H9 (cell line): ENCODE results near the gene KRT8. TPM values are rescaled to one million over a fixed set of nuclear protein-coding genes. Genes with fewer than 3 reads are reported as not detected.

ENCODE experiments used
- DNase-seq: peaks from one replicate; pipeline ENCODE4 v3.0.0-alpha.2; 2017
- H2AFZ ChIP-seq: one replicate; pipeline ENCODE4 v1.6.1; 2013; ENCODE audit warnings: mild to moderate bottlenecking, low read length, control low read depth, moderate library complexity
- H2AK5ac ChIP-seq: 2 replicates; pipeline ENCODE4 v1.6.1; 2013; ENCODE audit warnings: low read length, control low read depth, mixed read lengths; ENCODE audit not compliant: insufficient read length
- H2BK120ac ChIP-seq: one replicate; pipeline ENCODE4 v1.6.1; 2013; ENCODE audit warnings: low read depth, mild to moderate bottlenecking, low read length, control low read depth, inconsistent platforms; ENCODE audit not compliant: poor library complexity, severe bottlenecking
- H2BK12ac ChIP-seq: 2 replicates; pipeline ENCODE4 v1.6.1; 2013; ENCODE audit warnings: low read length, control low read depth, mixed read lengths, low read depth; ENCODE audit not compliant: insufficient read length
- H2BK15ac ChIP-seq: 2 replicates; pipeline ENCODE4 v1.6.1; 2013; ENCODE audit warnings: low read depth, low read length, control low read depth
- H2BK20ac ChIP-seq: one replicate; pipeline ENCODE4 v1.6.1; 2013; ENCODE audit warnings: low read depth, mild to moderate bottlenecking, low read length, control low read depth, inconsistent platforms; ENCODE audit not compliant: poor library complexity, severe bottlenecking
- H2BK5ac ChIP-seq: 2 replicates; pipeline ENCODE4 v1.6.1; 2013; ENCODE audit warnings: low read length, control low read depth, mixed read lengths; ENCODE audit not compliant: insufficient read length
- H3K14ac ChIP-seq: 2 replicates; pipeline ENCODE4 v1.6.1; 2013; ENCODE audit warnings: low read length, control low read depth; ENCODE audit not compliant: insufficient read depth
- H3K18ac ChIP-seq: 2 replicates; pipeline ENCODE4 v1.6.1; 2013; ENCODE audit warnings: low read depth, mild to moderate bottlenecking, mixed read lengths, low read length, control low read depth; ENCODE audit not compliant: insufficient read length
- H3K23ac ChIP-seq: 2 replicates; pipeline ENCODE4 v1.6.1; 2013; ENCODE audit warnings: low read length, control low read depth, mixed read lengths, low read depth; ENCODE audit not compliant: insufficient read length
- H3K23me2 ChIP-seq: 2 replicates; pipeline ENCODE4 v1.6.1; 2013; ENCODE audit warnings: low read depth, mild to moderate bottlenecking, mixed read lengths, low read length, control low read depth; ENCODE audit not compliant: insufficient read length, poor library complexity, severe bottlenecking
- H3K27ac ChIP-seq: 2 replicates; pipeline ENCODE4 v1.5.1; 2013; ENCODE audit warnings: low read length, control low read depth, mixed read lengths, low read depth; ENCODE audit not compliant: insufficient read length
- H3K27me3 ChIP-seq: 2 replicates; pipeline ENCODE4 v1.6.1; 2013; ENCODE audit warnings: low read length, control low read depth, inconsistent platforms; ENCODE audit not compliant: insufficient read depth
- H3K4ac ChIP-seq: 2 replicates; pipeline ENCODE4 v1.6.1; 2013; ENCODE audit warnings: low read depth, mild to moderate bottlenecking, control low read depth, inconsistent platforms, low read length, moderate library complexity
- H3K4me1 ChIP-seq: 2 replicates; pipeline ENCODE4 v1.6.1; 2013; ENCODE audit warnings: low read length, control low read depth, inconsistent platforms; ENCODE audit not compliant: insufficient read depth
- H3K4me2 ChIP-seq: 2 replicates; pipeline ENCODE4 v1.6.1; 2013; ENCODE audit warnings: low read length, control low read depth, mixed read lengths; ENCODE audit not compliant: insufficient read length, insufficient read depth
- H3K56ac ChIP-seq: 2 replicates; pipeline ENCODE4 v1.6.1; 2013; ENCODE audit warnings: low read depth, mild to moderate bottlenecking, mixed read lengths, low read length, control low read depth; ENCODE audit not compliant: insufficient read length
- H3K79me1 ChIP-seq: 2 replicates; pipeline ENCODE4 v1.6.1; 2013; ENCODE audit warnings: low read depth, mild to moderate bottlenecking, moderate library complexity, low read length, control low read depth, inconsistent platforms; ENCODE audit not compliant: insufficient read depth, poor library complexity, severe bottlenecking
- H3K79me2 ChIP-seq: 2 replicates; pipeline ENCODE4 v1.6.1; 2013; ENCODE audit warnings: low read length, control low read depth, inconsistent platforms; ENCODE audit not compliant: insufficient read depth
- H3K9ac ChIP-seq: 2 replicates; pipeline ENCODE4 v1.6.1; 2013; ENCODE audit warnings: low read length, control low read depth, mixed read lengths; ENCODE audit not compliant: insufficient read length; ENCODE audit errors: extremely low read depth
- H3K9me3 ChIP-seq: one replicate; pipeline ENCODE4 v1.6.1; 2013; ENCODE audit warnings: low read depth, low read length, inconsistent platforms; ENCODE audit not compliant: control insufficient read depth
- H3T11ph ChIP-seq: one replicate; pipeline ENCODE4 v1.6.1; 2013; ENCODE audit warnings: mild to moderate bottlenecking, low read length, control low read depth, inconsistent platforms
- H4K20me1 ChIP-seq: one replicate; pipeline ENCODE4 v1.6.1; 2013; ENCODE audit not compliant: control insufficient read depth, insufficient read length, insufficient read depth
- H4K5ac ChIP-seq: 2 replicates; pipeline ENCODE4 v1.6.1; 2013; ENCODE audit warnings: low read depth, mild to moderate bottlenecking, mixed read lengths, low read length, control low read depth; ENCODE audit not compliant: insufficient read length
- H4K8ac ChIP-seq: replicated peaks from 2 replicates; pipeline ENCODE4 v1.6.1; 2013; ENCODE audit warnings: low read length, control low read depth, mixed read lengths, low read depth; ENCODE audit not compliant: insufficient read length
- H4K91ac ChIP-seq: 2 replicates; pipeline ENCODE4 v1.6.1; 2013; ENCODE audit warnings: low read depth, mild to moderate bottlenecking, moderate library complexity, mixed read lengths, low read length, control low read depth; ENCODE audit not compliant: insufficient read length
- H3K27ac Mint-ChIP-seq, 3 experiments: 2 replicates in 2 of 3; 3 replicates in 1 of 3; pipeline ENCODE4 v1.8.0; 2020 to 2021; ENCODE audit warnings: mixed read lengths in 3 of 3, mild to moderate bottlenecking in 1 of 3, moderate library complexity in 1 of 3
- H3K27me3 Mint-ChIP-seq: 2 replicates; pipeline ENCODE4 v1.8.0; 2021; ENCODE audit warnings: low read depth, mild to moderate bottlenecking, moderate library complexity, mixed read lengths
- H3K36me3 Mint-ChIP-seq, 3 experiments: 2 replicates in 2 of 3; 3 replicates in 1 of 3; pipeline ENCODE4 v1.8.0; 2020 to 2021; ENCODE audit warnings: low read depth in 3 of 3, mixed read lengths in 3 of 3; ENCODE audit not compliant: insufficient read depth in 1 of 3
- H3K4me1 Mint-ChIP-seq, 2 experiments: 2 replicates each; pipeline ENCODE4 v1.8.0; 2020; ENCODE audit warnings: mixed read lengths in 2 of 2
- H3K4me3 Mint-ChIP-seq, 2 experiments: 2 replicates in 1 of 2; 3 replicates in 1 of 2; pipeline ENCODE4 v1.8.0; 2020 to 2021; ENCODE audit warnings: mild to moderate bottlenecking in 2 of 2, mixed read lengths in 2 of 2, moderate library complexity in 1 of 2
- H3K9me3 Mint-ChIP-seq, 2 experiments: 2 replicates in 1 of 2; 3 replicates in 1 of 2; pipeline ENCODE4 v1.8.0; 2020; ENCODE audit warnings: mild to moderate bottlenecking in 2 of 2, mixed read lengths in 2 of 2, moderate library complexity in 1 of 2
- WGBS: extraction: QIAGEN DNeasy Blood & Tissue Kit; methylation state at CpG from one replicate; pipeline ENCODE4 v1.1.7; 2013; ENCODE audit warnings: missing lambda C conversion rate, low lambda C conversion rate, mixed read lengths; ENCODE audit not compliant: insufficient read length; ENCODE audit errors: extremely low coverage; 5-methylcytosine and 5-hydroxymethylcytosine counted together
- total RNA-seq: library from RNA; stranded (reverse); gene quantifications from 2 replicates; pipeline ENCODE4 v1.2.1, GENCODE V29; 2021
- TF ChIP-seq, protein P1 (sequence below): fragments of 200-600 bp; sonication (generic); conservative IDR thresholded peaks from 3 replicates; pipeline ENCODE4 v1.8.0; 2021; ENCODE audit warnings: antibody characterized with exemption, mild to moderate bottlenecking

Gene KRT8
- total RNA-seq, 1 experiment from 2014 or later = 244 TPM

DNA sequence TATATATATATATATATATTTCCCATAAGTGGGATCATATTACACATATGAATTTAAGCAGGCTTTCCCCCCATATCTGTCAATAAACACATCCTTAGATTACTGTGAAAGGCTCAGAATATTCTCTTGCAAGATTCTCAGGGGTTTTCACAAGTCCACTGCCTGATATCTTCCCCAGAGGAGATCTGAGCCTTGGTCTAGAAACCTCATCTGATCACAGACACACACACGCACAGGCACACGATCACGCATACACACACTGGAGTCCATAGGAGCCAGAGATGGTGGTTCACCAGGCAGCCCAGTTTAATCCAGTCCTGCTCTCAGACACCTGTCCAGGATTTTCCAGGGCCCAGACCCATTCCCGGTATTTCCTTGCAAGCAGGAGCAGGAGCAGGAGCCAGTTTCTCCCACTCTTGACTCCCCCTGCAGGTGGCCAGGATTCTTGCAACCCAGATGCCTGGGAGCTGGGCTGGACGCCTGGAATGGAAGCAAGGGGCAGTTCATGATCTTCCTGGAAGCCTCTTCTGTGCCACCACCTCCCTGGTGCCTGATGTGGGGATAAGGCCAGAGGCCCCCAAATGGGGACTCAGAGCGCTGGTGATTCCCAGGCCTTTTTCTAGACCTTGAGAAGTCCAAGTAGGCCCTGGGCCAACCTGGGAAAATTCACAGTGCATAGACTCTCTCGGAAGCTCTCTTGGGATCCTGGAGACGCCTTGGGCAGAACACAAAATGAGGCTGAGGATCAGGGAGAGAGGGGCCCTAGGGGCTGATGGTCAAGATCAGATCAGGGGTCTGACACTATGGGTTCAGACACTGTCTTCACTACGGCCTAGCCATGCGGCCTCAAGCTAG, 39.6 kb downstream of the KRT8 start:
- Histone ChIP-seq H3T11ph (no peak overlapping the region), H3K4me1 (no peaks in the 10 kb centered on the region), H3K14ac (no peak overlapping the region), H2AK5ac (no peak overlapping the region), H2BK12ac (no peak overlapping the region), H4K8ac (no peak overlapping the region), H3K4me2 (no peak overlapping the region), H3K23ac (no peak overlapping the region), H3K79me2 (no peaks in the 10 kb centered on the region), H3K9ac (no peak overlapping the region), H2BK15ac (no peak overlapping the region), H3K56ac (no peak overlapping the region), H3K23me2 (no peaks in the 10 kb centered on the region), H4K91ac (no peak overlapping the region), H3K4ac (no peak overlapping the region), H2BK5ac (no peak overlapping the region), H2AFZ (no peak overlapping the region), H3K18ac (no peak overlapping the region), H3K9me3 (no peaks in the 10 kb centered on the region), H4K20me1 (no peaks in the 10 kb centered on the region), H2BK120ac (no peak overlapping the region), H2BK20ac (no peak overlapping the region), H3K79me1 (no peaks in the 10 kb centered on the region), H3K27ac (no peak overlapping the region), H4K5ac (no peak overlapping the region), H3K27me3 (no peaks in the 10 kb centered on the region)
- no CpG with 5 or more reads among the region's 10 CpGs for WGBS
- TF ChIP-seq, protein P1, sequence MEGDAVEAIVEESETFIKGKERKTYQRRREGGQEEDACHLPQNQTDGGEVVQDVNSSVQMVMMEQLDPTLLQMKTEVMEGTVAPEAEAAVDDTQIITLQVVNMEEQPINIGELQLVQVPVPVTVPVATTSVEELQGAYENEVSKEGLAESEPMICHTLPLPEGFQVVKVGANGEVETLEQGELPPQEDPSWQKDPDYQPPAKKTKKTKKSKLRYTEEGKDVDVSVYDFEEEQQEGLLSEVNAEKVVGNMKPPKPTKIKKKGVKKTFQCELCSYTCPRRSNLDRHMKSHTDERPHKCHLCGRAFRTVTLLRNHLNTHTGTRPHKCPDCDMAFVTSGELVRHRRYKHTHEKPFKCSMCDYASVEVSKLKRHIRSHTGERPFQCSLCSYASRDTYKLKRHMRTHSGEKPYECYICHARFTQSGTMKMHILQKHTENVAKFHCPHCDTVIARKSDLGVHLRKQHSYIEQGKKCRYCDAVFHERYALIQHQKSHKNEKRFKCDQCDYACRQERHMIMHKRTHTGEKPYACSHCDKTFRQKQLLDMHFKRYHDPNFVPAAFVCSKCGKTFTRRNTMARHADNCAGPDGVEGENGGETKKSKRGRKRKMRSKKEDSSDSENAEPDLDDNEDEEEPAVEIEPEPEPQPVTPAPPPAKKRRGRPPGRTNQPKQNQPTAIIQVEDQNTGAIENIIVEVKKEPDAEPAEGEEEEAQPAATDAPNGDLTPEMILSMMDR = peak; percentile 88
- Mint-ChIP-seq H3K36me3 (no peaks in the 10 kb centered on the region), H3K4me1 (peaks cover 2 to 12% of the 10 kb centered on the region in 2 experiments), H3K27me3 (peaks cover 4% of the 10 kb centered on the region), H3K27ac (no peak overlapping the region), H3K9me3 (no peaks in the 10 kb centered on the region), H3K4me3 (0 out of 5 replicates have a peak overlapping the region, but pooled peaks of 1 of the 2 experiments have one; percentile 10)
- peak; percentile 96 for DNase-seq
